ENCODE data around the gene LRMDA.

The LRMDA gene

DNA sequence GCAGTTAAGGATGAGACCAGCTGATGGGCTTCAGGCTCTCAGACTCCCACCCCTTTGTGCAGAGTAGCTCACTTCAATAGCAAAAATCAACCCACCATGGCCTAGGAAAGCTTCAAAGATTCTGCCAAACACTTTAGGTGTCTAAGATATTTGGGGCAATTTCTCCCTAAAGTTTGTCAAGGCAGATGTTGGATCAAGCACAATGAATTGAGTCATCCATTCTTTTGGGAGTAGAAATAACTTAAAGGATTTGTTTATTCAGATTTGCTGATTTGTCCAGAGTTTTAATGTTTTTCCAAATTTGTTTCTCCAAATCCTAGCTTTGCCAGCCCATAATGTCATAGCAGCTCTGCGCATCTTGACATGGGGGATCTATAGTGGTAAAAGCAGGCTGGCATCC is 855.1 kb downstream of the LRMDA start:
- H3K23ac ChIP-seq (ENCODE audit: low read length in 2 of 2), result no peak overlapping the region
- H4K8ac ChIP-seq (ENCODE audit: low read length), result no peak overlapping the region
- H3K27me3 ChIP-seq (ENCODE audit: control insufficient read depth in 1 of 2, insufficient read depth in 1 of 2, low read length in 2 of 2), result no peaks in the 10 kb centered on the region
- peak overlapping the region; percentile 54 to 67 for H3K4ac ChIP-seq (ENCODE audit: low read depth in 1 of 2, low read length in 2 of 2)
- H3K36me3 ChIP-seq (ENCODE audit: control insufficient read depth in 1 of 2, insufficient read depth in 2 of 2, low read depth in 1 of 2, low read length in 2 of 2), result no peaks in the 10 kb centered on the region
- H2BK15ac ChIP-seq (ENCODE audit: low read depth, poor library complexity, severe bottlenecking), result no peak overlapping the region
- peaks cover 8% of the 10 kb centered on the region for H3K9me3 ChIP-seq (ENCODE audit: control insufficient read depth, low read length)
- no peaks in the 10 kb centered on the region for H3K4me1 ChIP-seq (ENCODE audit: control insufficient read depth, insufficient read depth, low read depth, low read length)
- H4K91ac ChIP-seq (ENCODE audit: low read length), result peak overlapping the region; percentile 59
- no peak overlapping the region for H2BK5ac ChIP-seq (ENCODE audit: low read depth, low read length, poor library complexity, severe bottlenecking)
- WGBS, result 0% methylated on average over 1 of the region's 1 CpG
- peak overlapping the region; percentile 82 to 84 for H3K18ac ChIP-seq (ENCODE audit: low read depth in 1 of 2, low read length in 2 of 2)
- no peak overlapping the region for H3K4me2 ChIP-seq (ENCODE audit: low read length, poor library complexity, severe bottlenecking)
- H2AFZ ChIP-seq (ENCODE audit: low read depth, low read length), result no peak overlapping the region
- no peak overlapping the region for H3K27ac ChIP-seq (ENCODE audit: low read length, poor library complexity, severe bottlenecking)
- H2BK120ac ChIP-seq (ENCODE audit: low read depth, low read length), result peak overlapping the region; percentile 87
- no peak overlapping the region for H3K4me3 ChIP-seq (ENCODE audit: insufficient read depth in 1 of 2, low read depth in 1 of 2, low read length in 2 of 2)
- H3K9ac ChIP-seq (ENCODE audit: low read length), result peak overlapping the region; percentile 64
- no peak for DNase-seq
- peak overlapping the region; percentile 71 to 76 for H2BK12ac ChIP-seq (ENCODE audit: low read length in 2 of 2)
- H3K79me1 ChIP-seq (replicated peaks; ENCODE audit: low read length, poor library complexity, severe bottlenecking), result no peaks in the 10 kb centered on the region
- peak overlapping the region; percentile 97 for H2AK5ac ChIP-seq (ENCODE audit: low read length, severe bottlenecking)
- H3K14ac ChIP-seq (ENCODE audit: low read length in 2 of 2), result peak overlapping the region in 1 of 2 experiments; percentile 41

DNA sequence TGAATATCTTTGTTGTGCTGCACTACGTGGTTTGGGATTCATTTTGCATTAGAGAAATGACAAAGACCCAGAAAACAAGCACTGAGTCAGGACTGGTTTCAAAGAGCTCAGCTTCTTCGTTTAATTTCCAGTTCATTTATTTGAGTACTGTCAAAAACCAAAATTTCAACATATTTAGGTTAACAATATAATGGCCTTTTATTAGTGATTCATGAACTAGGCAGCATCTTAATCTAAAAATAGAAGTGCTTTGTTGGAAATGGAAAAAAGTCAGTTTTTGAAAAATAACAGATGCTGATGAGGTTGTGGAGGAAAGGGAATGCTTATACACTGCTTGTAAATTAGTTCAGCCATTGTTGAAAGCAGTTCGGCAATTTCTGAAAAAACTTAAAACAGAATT is 856.4 kb downstream of the LRMDA start:
- no peaks in the 10 kb centered on the region for H3K27me3 ChIP-seq (ENCODE audit: control insufficient read depth in 1 of 2, insufficient read depth in 1 of 2, low read length in 2 of 2)
- H3K79me1 ChIP-seq (replicated peaks; ENCODE audit: low read length, poor library complexity, severe bottlenecking), result no peaks in the 10 kb centered on the region
- no peaks in the 10 kb centered on the region for H3K36me3 ChIP-seq (ENCODE audit: control insufficient read depth in 1 of 2, insufficient read depth in 2 of 2, low read depth in 1 of 2, low read length in 2 of 2)
- no peak overlapping the region for H3K14ac ChIP-seq (ENCODE audit: low read length in 2 of 2)
- peak overlapping the region; percentile 64 for H3K9ac ChIP-seq (ENCODE audit: low read length)
- H3K4me3 ChIP-seq (ENCODE audit: insufficient read depth in 1 of 2, low read depth in 1 of 2, low read length in 2 of 2), result no peak overlapping the region
- H3K4me1 ChIP-seq (ENCODE audit: control insufficient read depth, insufficient read depth, low read depth, low read length), result no peaks in the 10 kb centered on the region
- H3K27ac ChIP-seq (ENCODE audit: low read length, poor library complexity, severe bottlenecking), result no peak overlapping the region
- DNase-seq, result peak; percentile 52
- no peak overlapping the region for H3K4ac ChIP-seq (ENCODE audit: low read depth in 1 of 2, low read length in 2 of 2)
- no peak overlapping the region for H2AFZ ChIP-seq (ENCODE audit: low read depth, low read length)
- H2AK5ac ChIP-seq (ENCODE audit: low read length, severe bottlenecking), result no peak overlapping the region
- H2BK15ac ChIP-seq (ENCODE audit: low read depth, poor library complexity, severe bottlenecking), result no peak overlapping the region
- H2BK120ac ChIP-seq (ENCODE audit: low read depth, low read length), result no peak overlapping the region
- H3K23ac ChIP-seq (ENCODE audit: low read length in 2 of 2), result no peak overlapping the region
- H2BK12ac ChIP-seq (ENCODE audit: low read length in 2 of 2), result no peak overlapping the region
- H3K18ac ChIP-seq (ENCODE audit: low read depth in 1 of 2, low read length in 2 of 2), result no peak overlapping the region
- H4K91ac ChIP-seq (ENCODE audit: low read length), result no peak overlapping the region
- 85% methylated on average over 2 of the region's 3 CpGs for WGBS
- H3K9me3 ChIP-seq (ENCODE audit: control insufficient read depth, low read length), result peaks cover 8% of the 10 kb centered on the region
- H4K8ac ChIP-seq (ENCODE audit: low read length), result no peak overlapping the region
- H3K4me2 ChIP-seq (ENCODE audit: low read length, poor library complexity, severe bottlenecking), result no peak overlapping the region
- H2BK5ac ChIP-seq (ENCODE audit: low read depth, low read length, poor library complexity, severe bottlenecking), result no peak overlapping the region

DNA sequence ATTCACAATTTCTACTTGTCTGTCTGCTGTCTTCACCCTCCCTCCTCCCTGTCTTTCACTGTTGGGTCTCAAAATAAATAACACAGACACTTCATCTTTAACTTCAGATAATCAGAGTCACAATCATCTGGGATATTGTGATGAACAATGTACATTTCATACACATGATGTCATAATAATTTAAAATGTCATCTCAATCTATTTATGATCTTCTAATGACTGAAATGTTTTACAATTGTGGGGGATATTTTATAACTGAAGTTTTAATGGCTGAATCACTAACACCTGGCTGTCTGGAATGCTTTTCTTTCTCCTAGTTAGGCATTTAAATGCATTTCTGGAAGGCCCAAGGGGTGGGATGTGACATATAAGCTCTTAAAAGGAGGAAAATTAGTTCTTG is 859.8 kb downstream of the LRMDA start:
- Histone ChIP-seq H2BK120ac (ENCODE audit: low read depth, low read length) (no peak overlapping the region), H3K9me3 (ENCODE audit: control insufficient read depth, low read length) (no peaks in the 10 kb centered on the region), H3K4me3 (ENCODE audit: insufficient read depth in 1 of 2, low read depth in 1 of 2, low read length in 2 of 2) (no peak overlapping the region), H3K14ac (ENCODE audit: low read length in 2 of 2) (no peak overlapping the region), H2BK12ac (ENCODE audit: low read length in 2 of 2) (no peak overlapping the region), H3K27me3 (ENCODE audit: control insufficient read depth in 1 of 2, insufficient read depth in 1 of 2, low read length in 2 of 2) (no peaks in the 10 kb centered on the region), H4K91ac (ENCODE audit: low read length) (no peak overlapping the region), H3K4me2 (ENCODE audit: low read length, poor library complexity, severe bottlenecking) (no peak overlapping the region), H3K4ac (ENCODE audit: low read depth in 1 of 2, low read length in 2 of 2) (no peak overlapping the region), H3K23ac (ENCODE audit: low read length in 2 of 2) (no peak overlapping the region), H3K9ac (ENCODE audit: low read length) (no peak overlapping the region), H3K79me1 (replicated peaks; ENCODE audit: low read length, poor library complexity, severe bottlenecking) (no peaks in the 10 kb centered on the region), H3K18ac (ENCODE audit: low read depth in 1 of 2, low read length in 2 of 2) (no peak overlapping the region), H2BK5ac (ENCODE audit: low read depth, low read length, poor library complexity, severe bottlenecking) (no peak overlapping the region), H3K36me3 (ENCODE audit: control insufficient read depth in 1 of 2, insufficient read depth in 2 of 2, low read depth in 1 of 2, low read length in 2 of 2) (no peaks in the 10 kb centered on the region), H3K4me1 (ENCODE audit: control insufficient read depth, insufficient read depth, low read depth, low read length) (peaks cover 1% of the 10 kb centered on the region), H2AK5ac (ENCODE audit: low read length, severe bottlenecking) (no peak overlapping the region), H2AFZ (ENCODE audit: low read depth, low read length) (no peak overlapping the region), H2BK15ac (ENCODE audit: low read depth, poor library complexity, severe bottlenecking) (no peak overlapping the region), H4K8ac (ENCODE audit: low read length) (no peak overlapping the region), H3K27ac (ENCODE audit: low read length, poor library complexity, severe bottlenecking) (peak overlapping the region; percentile 90)
- DNase-seq, result no peak

DNA sequence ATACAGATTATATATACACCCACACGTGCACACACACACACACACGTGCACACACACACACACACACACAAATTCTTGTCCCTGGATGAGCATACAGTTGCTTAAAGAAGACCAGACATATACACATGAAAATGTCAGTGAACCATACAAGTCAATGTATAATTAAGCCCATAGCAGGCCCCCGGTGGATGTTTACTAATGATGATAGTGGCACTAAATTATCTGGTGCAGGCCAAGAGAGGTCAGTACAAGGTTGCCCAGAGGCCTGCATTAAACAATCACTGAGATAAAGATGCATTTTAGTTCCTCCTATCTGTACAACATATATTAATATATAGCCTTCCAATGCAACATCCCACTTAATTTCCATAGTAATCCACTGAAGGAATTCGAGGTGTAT is 860.5 kb downstream of the LRMDA start:
- no peaks in the 10 kb centered on the region for H3K36me3 ChIP-seq (ENCODE audit: control insufficient read depth in 1 of 2, insufficient read depth in 2 of 2, low read depth in 1 of 2, low read length in 2 of 2)
- H3K23ac ChIP-seq (ENCODE audit: low read length in 2 of 2), result no peak overlapping the region
- WGBS, result 56% methylated on average over 3 of the region's 4 CpGs
- H4K8ac ChIP-seq (ENCODE audit: low read length), result no peak overlapping the region
- no peak overlapping the region for H2AFZ ChIP-seq (ENCODE audit: low read depth, low read length)
- H2BK12ac ChIP-seq (ENCODE audit: low read length in 2 of 2), result no peak overlapping the region
- H2BK5ac ChIP-seq (ENCODE audit: low read depth, low read length, poor library complexity, severe bottlenecking), result no peak overlapping the region
- H3K9ac ChIP-seq (ENCODE audit: low read length), result no peak overlapping the region
- peak overlapping the region; percentile 45 for H3K27ac ChIP-seq (ENCODE audit: low read length, poor library complexity, severe bottlenecking)
- no peak overlapping the region for H2BK120ac ChIP-seq (ENCODE audit: low read depth, low read length)
- H3K9me3 ChIP-seq (ENCODE audit: control insufficient read depth, low read length), result no peaks in the 10 kb centered on the region
- no peak overlapping the region for H3K4me3 ChIP-seq (ENCODE audit: insufficient read depth in 1 of 2, low read depth in 1 of 2, low read length in 2 of 2)
- no peak overlapping the region for H3K18ac ChIP-seq (ENCODE audit: low read depth in 1 of 2, low read length in 2 of 2)
- peak overlapping the region; percentile 75 for H2AK5ac ChIP-seq (ENCODE audit: low read length, severe bottlenecking)
- no peak overlapping the region for H2BK15ac ChIP-seq (ENCODE audit: low read depth, poor library complexity, severe bottlenecking)
- H3K4me2 ChIP-seq (ENCODE audit: low read length, poor library complexity, severe bottlenecking), result no peak overlapping the region
- H3K14ac ChIP-seq (ENCODE audit: low read length in 2 of 2), result no peak overlapping the region
- DNase-seq, result no peak
- no peaks in the 10 kb centered on the region for H3K27me3 ChIP-seq (ENCODE audit: control insufficient read depth in 1 of 2, insufficient read depth in 1 of 2, low read length in 2 of 2)
- no peak overlapping the region for H4K91ac ChIP-seq (ENCODE audit: low read length)
- H3K4me1 ChIP-seq (ENCODE audit: control insufficient read depth, insufficient read depth, low read depth, low read length), result peaks cover 3% of the 10 kb centered on the region
- no peak overlapping the region for H3K4ac ChIP-seq (ENCODE audit: low read depth in 1 of 2, low read length in 2 of 2)
- no peaks in the 10 kb centered on the region for H3K79me1 ChIP-seq (replicated peaks; ENCODE audit: low read length, poor library complexity, severe bottlenecking)

Measured in mesenchymal stem cell (in vitro differentiated cells and primary cell).